22Rv1 (cell line): ENCODE results near the gene PEAK1.

Experiments used
- ZFX ChIP-seq: fragments of 450-650 bp; IDR thresholded peaks from 2 replicates; pipeline ENCODE4 v1.6.1; 2017; ENCODE audit warnings: antibody characterized with exemption, borderline replicate concordance
- TF ChIP-seq, protein P1 (sequence below): fragments of 450-650 bp; IDR thresholded peaks from 2 replicates; pipeline ENCODE4 v1.5.1; 2017; ENCODE audit warnings: mild to moderate bottlenecking

DNA sequence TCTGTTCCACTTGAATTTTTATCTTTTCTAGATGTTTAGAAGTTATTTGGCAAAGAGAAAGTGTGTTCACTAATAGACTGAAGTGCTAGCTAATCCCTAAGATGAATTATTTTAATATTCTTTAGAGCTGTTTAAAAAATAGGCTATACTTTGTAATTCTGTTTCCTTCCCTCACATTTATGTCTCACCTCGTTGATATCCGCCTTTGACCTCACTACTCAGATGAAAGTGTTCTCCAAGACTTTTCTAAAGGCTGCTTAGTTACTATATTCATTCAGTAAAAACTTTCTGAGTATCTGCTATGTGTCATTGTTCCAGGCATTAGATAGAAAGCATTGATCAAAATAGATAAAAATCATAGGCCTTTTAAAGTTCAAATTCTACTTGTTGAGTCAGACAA, 39.1 kb upstream of the PEAK1 start:
- TF ChIP-seq, protein P1, sequence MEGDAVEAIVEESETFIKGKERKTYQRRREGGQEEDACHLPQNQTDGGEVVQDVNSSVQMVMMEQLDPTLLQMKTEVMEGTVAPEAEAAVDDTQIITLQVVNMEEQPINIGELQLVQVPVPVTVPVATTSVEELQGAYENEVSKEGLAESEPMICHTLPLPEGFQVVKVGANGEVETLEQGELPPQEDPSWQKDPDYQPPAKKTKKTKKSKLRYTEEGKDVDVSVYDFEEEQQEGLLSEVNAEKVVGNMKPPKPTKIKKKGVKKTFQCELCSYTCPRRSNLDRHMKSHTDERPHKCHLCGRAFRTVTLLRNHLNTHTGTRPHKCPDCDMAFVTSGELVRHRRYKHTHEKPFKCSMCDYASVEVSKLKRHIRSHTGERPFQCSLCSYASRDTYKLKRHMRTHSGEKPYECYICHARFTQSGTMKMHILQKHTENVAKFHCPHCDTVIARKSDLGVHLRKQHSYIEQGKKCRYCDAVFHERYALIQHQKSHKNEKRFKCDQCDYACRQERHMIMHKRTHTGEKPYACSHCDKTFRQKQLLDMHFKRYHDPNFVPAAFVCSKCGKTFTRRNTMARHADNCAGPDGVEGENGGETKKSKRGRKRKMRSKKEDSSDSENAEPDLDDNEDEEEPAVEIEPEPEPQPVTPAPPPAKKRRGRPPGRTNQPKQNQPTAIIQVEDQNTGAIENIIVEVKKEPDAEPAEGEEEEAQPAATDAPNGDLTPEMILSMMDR, result no peak
- no peak for TF ChIP-seq ZFX
